GM12878 (cell line): Measurements from ENCODE around the gene MYO1H. TPM values are rescaled to one million over a fixed set of nuclear protein-coding genes. Genes with fewer than 3 reads are reported as not detected.

Experiments used
- ASH2L ChIP-seq: fragments of 300-600, 200-600 bp; sonication (generic); IDR thresholded peaks from 2 replicates; pipeline ENCODE4 v1.6.1; 2017; ENCODE audit warnings: low read depth, mild to moderate bottlenecking, borderline replicate concordance
- CBFB ChIP-seq: IDR thresholded peaks from 2 replicates; pipeline ENCODE4 v1.6.1; 2016; ENCODE audit warnings: antibody characterized with exemption, low read depth
- CHD4 ChIP-seq: fragments of 200-600 bp; sonication (generic); IDR thresholded peaks from 2 replicates; pipeline ENCODE4 v1.6.1; 2016; ENCODE audit warnings: mild to moderate bottlenecking
- EED ChIP-seq: sonication (generic); IDR thresholded peaks from 2 replicates; pipeline ENCODE4 v1.6.1; 2016; ENCODE audit warnings: antibody characterized with exemption, low read depth
- ELK1 ChIP-seq: IDR thresholded peaks from 2 replicates; pipeline ENCODE4 v1.6.1; 2012; ENCODE audit warnings: low read depth, low read length, improper control_type of control experiment
- FOS ChIP-seq: IDR thresholded peaks from 3 replicates; pipeline ENCODE4 v1.6.1; 2011; ENCODE audit warnings: borderline replicate concordance; ENCODE audit not compliant: insufficient read length; ENCODE audit errors: extremely low read depth
- FOXM1 ChIP-seq: IDR thresholded peaks from 2 replicates; pipeline ENCODE4 v1.6.1; 2012; ENCODE audit warnings: low read depth, mild to moderate bottlenecking, inconsistent platforms, low read length, moderate library complexity
- GABPA ChIP-seq: IDR thresholded peaks from 2 replicates; pipeline ENCODE4 v1.6.1; 2014; ENCODE audit warnings: antibody characterized with exemption, low read depth, mild to moderate bottlenecking, inconsistent platforms
- GATAD2B ChIP-seq: fragments of 450-650 bp; conservative IDR thresholded peaks from 2 replicates; pipeline ENCODE4 v1.6.1; 2017; ENCODE audit warnings: low read depth, mild to moderate bottlenecking, moderate library complexity
- HDGF ChIP-seq: fragments of 450-650 bp; IDR thresholded peaks from 2 replicates; pipeline ENCODE4 v1.6.1; 2016; ENCODE audit warnings: antibody characterized with exemption
- IRF5 ChIP-seq: fragments of 450-650 bp; IDR thresholded peaks from 2 replicates; pipeline ENCODE4 v1.6.1; 2017; ENCODE audit warnings: borderline replicate concordance
- KDM1A ChIP-seq: fragments of 200-600 bp; sonication (generic); IDR thresholded peaks from 2 replicates; pipeline ENCODE4 v1.6.1; 2016; ENCODE audit warnings: borderline replicate concordance
- KLF5 ChIP-seq: fragments of 450-650 bp; IDR thresholded peaks from 2 replicates; pipeline ENCODE4 v1.6.1; 2014; ENCODE audit warnings: mild to moderate bottlenecking; ENCODE audit not compliant: partially characterized antibody
- MYC ChIP-seq: IDR thresholded peaks from 2 replicates; pipeline ENCODE4 v1.6.1; 2011; ENCODE audit warnings: mild to moderate bottlenecking, low read length, moderate library complexity, inconsistent platforms; ENCODE audit not compliant: insufficient read depth, insufficient replicate concordance, insufficient read length, severe bottlenecking
- NBN ChIP-seq: fragments of 450-650 bp; IDR thresholded peaks from 2 replicates; pipeline ENCODE4 v1.6.1; 2016
- NFXL1 ChIP-seq: fragments of 450-650 bp; IDR thresholded peaks from 2 replicates; pipeline ENCODE4 v1.6.1; 2017; ENCODE audit warnings: antibody characterized with exemption, mild to moderate bottlenecking, borderline replicate concordance
- POLR2AphosphoS5 ChIP-seq: IDR thresholded peaks from 2 replicates; pipeline ENCODE4 v1.6.1; 2011; ENCODE audit warnings: mild to moderate bottlenecking, low read length, inconsistent platforms
- PRDM15 ChIP-seq: fragments of 450-650 bp; formaldehyde crosslinking; IDR thresholded peaks from 2 replicates; pipeline ENCODE4 v1.4.0; 2020; ENCODE audit warnings: mild to moderate bottlenecking, moderate library complexity
- RAD51 ChIP-seq: fragments of 450-650 bp; IDR thresholded peaks from 2 replicates; pipeline ENCODE4 v1.6.1; 2016; ENCODE audit warnings: moderate library complexity, mild to moderate bottlenecking, inconsistent platforms
- RCOR1 ChIP-seq: conservative IDR thresholded peaks from 2 replicates; pipeline ENCODE4 v1.6.1; 2012; ENCODE audit warnings: low read depth, low read length, improper control_type of control experiment
- RELB ChIP-seq: fragments of 450-650 bp; IDR thresholded peaks from 2 replicates; pipeline ENCODE4 v1.6.1; 2017; ENCODE audit warnings: low read depth, mild to moderate bottlenecking, moderate library complexity
- SIN3A ChIP-seq: IDR thresholded peaks from 2 replicates; pipeline ENCODE4 v1.6.1; 2012; ENCODE audit warnings: low read depth, low read length, improper control_type of control experiment
- SIX5 ChIP-seq: IDR thresholded peaks from 2 replicates; pipeline ENCODE4 v1.6.1; 2011; ENCODE audit warnings: mild to moderate bottlenecking, low read depth, low read length, moderate library complexity; ENCODE audit not compliant: severe bottlenecking
- SREBF2 ChIP-seq: IDR thresholded peaks from 2 replicates; pipeline ENCODE4 v1.6.1; 2012; ENCODE audit warnings: mild to moderate bottlenecking, low read length
- polyA plus RNA-seq, 11 experiments: library from polyadenylated mRNA; depleted of rRNA in 4 of 11; unstranded in 6 of 11; stranded (reverse) in 5 of 11; fragments of >200 nt; fragmentation: Nextera tagmentation in 4 of 11; fragmentation: Illumina TruSeq in 1 of 11; extraction: Ambion mirVana in 4 of 11; extraction: Trizol in 1 of 11; gene quantifications; 1 replicate in 1 of 11; 2 replicates in 10 of 11; pipeline versions ENCODE4 v1.2.1 to v1.2.3, GENCODE V29; 2011 to 2016; ENCODE audit warnings: inconsistent platforms in 2 of 11, missing spikeins in 2 of 11, low read depth in 1 of 11
- total RNA-seq, 4 experiments: library from RNA; depleted of rRNA in 3 of 4; stranded (reverse); fragments of >200 nt in 3 of 4; fragmentation: Illumina TruSeq in 1 of 4; extraction: Trizol in 1 of 4; gene quantifications; 2 replicates each; pipeline versions ENCODE4 v1.2.1 to v1.2.3, GENCODE V29; 2013 to 2021

MYO1H gene
- total and polyA plus RNA-seq, 10 of the 15 experiments (the other 5 are each of a cell fraction or from before 2014, with no cell fraction given) = 0.05 TPM; not detected in 9

GRCh38 chr12:109477185-109477962, 129.7 kb downstream of the MYO1H start, which contains the start of the genes KCTD10 and UBE3B (continued):
- TF ChIP-seq PRDM15 (CRISPR knock-in tag) (no peak), POLR2AphosphoS5 (peak; percentile 80), FOS (no peak), KLF5 (peak; percentile 89), EED (no peak; the same call in 1 of the 2 replicates), MYC (no peak), SREBF2 (peak; percentile 38; the same call in 1 of the 2 replicates), CHD4 (no peak), NBN (peak; percentile 97), GABPA (peak; percentile 99), ASH2L (0 out of 2 replicates have a peak, but pooled peaks have one; percentile 70), NFXL1 (no peak), SIX5 (peak; percentile 53), FOXM1 (no peak), RAD51 (peak; percentile 56; the same call in 1 of the 2 replicates), ELK1 (peak; percentile 72), RCOR1 (0 out of 2 replicates have a peak, but pooled peaks have one; percentile 67), CBFB (peak; percentile 82; the same call in 1 of the 2 replicates), RELB (peak; percentile 100), GATAD2B (peak; percentile 81), SIN3A (peak; percentile 53), IRF5 (no peak), KDM1A (no peak), HDGF (no peak)
